PC-9 (cell line): ENCODE data around the gene SLC66A2. TPM values are rescaled to one million over a fixed set of nuclear protein-coding genes. Genes with fewer than 3 reads are reported as not detected.

Experiments
- BruUV-seq: library from RNA; stranded (reverse); fragments of 400-500 nt; replicated peaks from 2 replicates; lab custom pipeline; 2021; lab: Mats Ljungman, UMichigan
- CTCF ChIA-PET: fragments of 300-600 bp; sonication (Branson Sonifier 250); formaldehyde crosslinking; loops from one replicate; lab custom pipeline; 2022; ENCODE audit warnings: antibody characterized with exemption; lab: Charles Lee
- POLR2A ChIA-PET: fragments of 300-600 bp; sonication (Branson Sonifier 250); formaldehyde crosslinking; loops from one replicate; lab custom pipeline; 2022; ENCODE audit warnings: antibody characterized with exemption; ENCODE audit not compliant: unreplicated experiment; lab: Charles Lee
- DNase-seq, 2 experiments: peaks; one replicate each; pipeline versions ENCODE4 v3.0.0 to v3.0.0-alpha.2; 2015 to 2022; ENCODE audit warnings: mixed read lengths in 1 of 2
- H2AFZ ChIP-seq: fragments of 200-600 bp; sonication (generic); 2 replicates; pipeline ENCODE4 v1.8.1; 2017; ENCODE audit warnings: antibody characterized with exemption
- H3F3A ChIP-seq: fragments of 200-600 bp; sonication (generic); 2 replicates; pipeline ENCODE4 v1.8.1; 2017; ENCODE audit warnings: antibody characterized with exemption, mild to moderate bottlenecking, low read depth; ENCODE audit not compliant: insufficient read depth
- H3K27ac ChIP-seq: fragments of 200-600 bp; sonication (generic); 2 replicates; pipeline ENCODE4 v1.6.1; 2016; ENCODE audit warnings: mixed run types
- H3K27me3 ChIP-seq: fragments of 200-600 bp; sonication (generic); 2 replicates; pipeline ENCODE4 v1.6.1; 2016; ENCODE audit warnings: low read depth, mixed run types; ENCODE audit not compliant: insufficient read depth
- H3K36me3 ChIP-seq: fragments of 200-600 bp; sonication (generic); 2 replicates; pipeline ENCODE4 v1.6.1; 2016; ENCODE audit warnings: low read depth, mixed run types
- H3K4me1 ChIP-seq: fragments of 200-600 bp; sonication (generic); replicated peaks from 2 replicates; pipeline ENCODE4 v1.6.1; 2016; ENCODE audit warnings: mixed run types; ENCODE audit not compliant: insufficient read depth
- H3K4me2 ChIP-seq: fragments of 200-600 bp; sonication (generic); 2 replicates; pipeline ENCODE4 v1.6.1; 2017; ENCODE audit warnings: mixed run types
- H3K4me3 ChIP-seq: fragments of 200-600 bp; sonication (generic); 2 replicates; pipeline ENCODE4 v1.6.1; 2016; ENCODE audit warnings: mixed run types
- H3K79me2 ChIP-seq: fragments of 200-600 bp; sonication (generic); 2 replicates; pipeline ENCODE4 v1.6.1; 2017; ENCODE audit warnings: low read depth, mixed run types
- H3K9me2 ChIP-seq: fragments of 200-600 bp; sonication (generic); 2 replicates; pipeline ENCODE4 v1.8.1; 2017; ENCODE audit warnings: mild to moderate bottlenecking; ENCODE audit not compliant: insufficient read depth
- H3K9me3 ChIP-seq: fragments of 200-600 bp; sonication (generic); 2 replicates; pipeline ENCODE4 v1.8.1; 2016; ENCODE audit warnings: low read depth; ENCODE audit not compliant: insufficient read depth
- H4K20me1 ChIP-seq: fragments of 200-600 bp; sonication (generic); 2 replicates; pipeline ENCODE4 v1.8.1; 2017; ENCODE audit not compliant: insufficient read depth
- CTCF ChIP-seq: fragments of 200-600 bp; sonication (generic); conservative IDR thresholded peaks from 2 replicates; pipeline ENCODE4 v1.6.1; 2017; ENCODE audit warnings: mixed run types, antibody characterized with exemption, mild to moderate bottlenecking, moderate library complexity
- EZH2 ChIP-seq: fragments of 200-600 bp; sonication (generic); IDR thresholded peaks from 2 replicates; pipeline ENCODE4 v1.8.0; 2017; ENCODE audit warnings: antibody characterized with exemption, low read depth
- intact Hi-C: fragments of 100-400 bp; cut with micrococcal nuclease; formaldehyde crosslinking; loops from one replicate; pipeline ENCODE4 v1.10.0; 2022; ENCODE audit not compliant: unreplicated experiment
- total RNA-seq: library from RNA; stranded (reverse); gene quantifications from 2 replicates; pipeline ENCODE4 v1.2.3, GENCODE V29; 2021

The SLC66A2 gene
- total RNA-seq, 1 experiment from 2014 or later: 24.3 TPM

- H3K27me3 ChIP-seq: no peaks in the 10 kb centered on the region
- ChIA-PET POLR2A (no interaction called here), CTCF (no interaction called here)
- no peak overlapping the region for H3K27ac ChIP-seq
- H3K4me1 ChIP-seq: no peaks in the 10 kb centered on the region
- H3K36me3 ChIP-seq: no peaks in the 10 kb centered on the region; the same call in none of the 2 replicates
- no TSS peak for BruUV-seq
- intact Hi-C loops: no loop called here
- H3K4me3 ChIP-seq: no peak overlapping the region
- no peak overlapping the region for H2AFZ ChIP-seq
- H3K9me3 ChIP-seq: peaks cover 15% of the 10 kb centered on the region; the same call in 1 of the 2 replicates
- H3K79me2 ChIP-seq: no peaks in the 10 kb centered on the region
- DNase-seq: no peak
- H4K20me1 ChIP-seq: 0 out of 2 replicates have a peak, but pooled peaks cover 5% of the 10 kb centered on the region
- no peaks in the 10 kb centered on the region for H3F3A ChIP-seq
- H3K9me2 ChIP-seq: no peaks in the 10 kb centered on the region
- no peak for TF ChIP-seq EZH2
- no peak for TF ChIP-seq CTCF
- no peak overlapping the region for H3K4me2 ChIP-seq
Observed at GRCh38 chr18:79936641-79937040, 14.8 kb downstream of the SLC66A2 start.

- no peaks in the 10 kb centered on the region for H3K27me3 ChIP-seq
- ChIA-PET POLR2A (no interaction called here), CTCF (no interaction called here)
- H3F3A ChIP-seq: no peaks in the 10 kb centered on the region
- H3K4me3 ChIP-seq: no peak overlapping the region
- BruUV-seq: no TSS peak
- no peak for DNase-seq
- H4K20me1 ChIP-seq: 0 out of 2 replicates have a peak, but pooled peaks cover 5% of the 10 kb centered on the region
- H3K9me2 ChIP-seq: no peaks in the 10 kb centered on the region
- intact Hi-C loops: no loop called here
- no peaks in the 10 kb centered on the region for H3K4me1 ChIP-seq
- no peaks in the 10 kb centered on the region; the same call in none of the 2 replicates for H3K36me3 ChIP-seq
- no peak overlapping the region for H3K4me2 ChIP-seq
- H3K9me3 ChIP-seq: peaks cover 21% of the 10 kb centered on the region; the same call in 1 of the 2 replicates
- no peaks in the 10 kb centered on the region for H3K79me2 ChIP-seq
- no peak for TF ChIP-seq EZH2
- no peak for TF ChIP-seq CTCF
- no peak overlapping the region for H3K27ac ChIP-seq
- H2AFZ ChIP-seq: no peak overlapping the region
Observed at GRCh38 chr18:79935925-79936324, 15.5 kb downstream of the SLC66A2 start.

- H3K36me3 ChIP-seq: no peaks in the 10 kb centered on the region; the same call in none of the 2 replicates
- no peak for DNase-seq
- no TSS peak for BruUV-seq
- 0 out of 2 replicates have a peak, but pooled peaks cover 5% of the 10 kb centered on the region for H4K20me1 ChIP-seq
- H3K27ac ChIP-seq: no peak overlapping the region
- H3K4me2 ChIP-seq: no peak overlapping the region
- TF ChIP-seq CTCF: no peak
- no peak for TF ChIP-seq EZH2
- H3F3A ChIP-seq: no peaks in the 10 kb centered on the region
- ChIA-PET CTCF (no interaction called here), POLR2A (no interaction called here)
- no peaks in the 10 kb centered on the region for H3K27me3 ChIP-seq
- H3K4me3 ChIP-seq: no peak overlapping the region
- peaks cover 25% of the 10 kb centered on the region; the same call in 1 of the 2 replicates for H3K9me3 ChIP-seq
- intact Hi-C loops: no loop called here
- H3K79me2 ChIP-seq: no peaks in the 10 kb centered on the region
- no peak overlapping the region for H2AFZ ChIP-seq
- H3K9me2 ChIP-seq: no peaks in the 10 kb centered on the region
- H3K4me1 ChIP-seq: no peaks in the 10 kb centered on the region
Observed at GRCh38 chr18:79935499-79935898, 16.0 kb downstream of the SLC66A2 start.
